GM21528 (cell line): ENCODE measurements around the gene SLC22A17.

Experiments used
- ATAC-seq: cut with Tn5 transposase; IDR thresholded peaks from one replicate; pipeline ENCODE4 v1.9.1; 2021; ENCODE audit warnings: mild to moderate bottlenecking, moderate library complexity; ENCODE audit not compliant: unreplicated experiment, low FRiP score

SLC22A17 gene

GRCh38 chr14:23316300-23316699, 36.4 kb downstream of the SLC22A17 start:
- no peak for ATAC-seq

- no peak for ATAC-seq
Observed at GRCh38 chr14:23310546-23310945, 42.1 kb downstream of the SLC22A17 start.

GRCh38 chr14:23308721-23309445, 43.8 kb downstream of the SLC22A17 start:
- ATAC-seq = no peak

GRCh38 chr14:23307687-23308644, 44.7 kb downstream of the SLC22A17 start:
- ATAC-seq = no peak

- ATAC-seq = no peak
Observed at GRCh38 chr14:23307146-23307530, 45.5 kb downstream of the SLC22A17 start.

GRCh38 chr14:23306412-23307145, 46.1 kb downstream of the SLC22A17 start, which contains the start of gene BCL2L2:
BCL2L2 (plus strand) TSS chr14:23306833; CDS start chr14:23307768, 935 bp downstream.
- no peak for ATAC-seq

GRCh38 chr14:23302290-23303225, 50.1 kb downstream of the SLC22A17 start, which contains the start of gene PPP1R3E:
PPP1R3E (minus strand) TSS chr14:23302859; CDS start chr14:23302576, 283 bp downstream.
- peak; percentile 40 for ATAC-seq

GRCh38 chr14:23301969-23302289, 50.8 kb downstream of the SLC22A17 start:
- no peak for ATAC-seq

- peak; percentile 80 for ATAC-seq
Observed at GRCh38 chr14:23301288-23301968, 51.3 kb downstream of the SLC22A17 start.

GRCh38 chr14:23300687-23301223, 51.9 kb downstream of the SLC22A17 start:
- ATAC-seq = no peak

GRCh38 chr14:23299986-23300686, 52.6 kb downstream of the SLC22A17 start:
- no peak for ATAC-seq

- ATAC-seq = no peak
Observed at GRCh38 chr14:23299211-23299957, 53.3 kb downstream of the SLC22A17 start.

GRCh38 chr14:23297611-23298277, 54.9 kb downstream of the SLC22A17 start:
- ATAC-seq = no peak

GRCh38 chr14:23297096-23297495, 55.6 kb downstream of the SLC22A17 start:
- no peak for ATAC-seq
